A549 treated with Hydrocortisone at 1 μM for 4 hours (cell line): ENCODE measurements around the gene TCF19. TPM values are rescaled to one million over a fixed set of nuclear protein-coding genes. Genes with fewer than 3 reads are reported as not detected.

Source experiments
- total RNA-seq: library from RNA; stranded (reverse); fragments of 200-300 nt; extraction: Qiagen RNA extraction; gene quantifications from 5 replicates; pipeline ENCODE4 v1.2.3, GENCODE V29; 2022

Gene TCF19, protein sequence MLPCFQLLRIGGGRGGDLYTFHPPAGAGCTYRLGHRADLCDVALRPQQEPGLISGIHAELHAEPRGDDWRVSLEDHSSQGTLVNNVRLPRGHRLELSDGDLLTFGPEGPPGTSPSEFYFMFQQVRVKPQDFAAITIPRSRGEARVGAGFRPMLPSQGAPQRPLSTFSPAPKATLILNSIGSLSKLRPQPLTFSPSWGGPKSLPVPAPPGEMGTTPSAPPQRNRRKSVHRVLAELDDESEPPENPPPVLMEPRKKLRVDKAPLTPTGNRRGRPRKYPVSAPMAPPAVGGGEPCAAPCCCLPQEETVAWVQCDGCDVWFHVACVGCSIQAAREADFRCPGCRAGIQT
- 13.7 to 14.9 TPM (median 14.4 TPM) in 5 replicates for total RNA-seq

GRCh38 chr6:31158140-31158862 lies at the start of gene TCF19:
Gene TCF19, plus strand, starts transcription at chr6:31158589. Its CDS starts 881 bp downstream, at chr6:31159470.

GRCh38 chr6:31112478-31112877 lies 45.9 kb upstream of the TCF19 start, which contains the start of gene C6orf15:
Gene C6orf15, minus strand, starts transcription at chr6:31112575. Its CDS starts 20 bp downstream, at chr6:31112555.

DNA sequence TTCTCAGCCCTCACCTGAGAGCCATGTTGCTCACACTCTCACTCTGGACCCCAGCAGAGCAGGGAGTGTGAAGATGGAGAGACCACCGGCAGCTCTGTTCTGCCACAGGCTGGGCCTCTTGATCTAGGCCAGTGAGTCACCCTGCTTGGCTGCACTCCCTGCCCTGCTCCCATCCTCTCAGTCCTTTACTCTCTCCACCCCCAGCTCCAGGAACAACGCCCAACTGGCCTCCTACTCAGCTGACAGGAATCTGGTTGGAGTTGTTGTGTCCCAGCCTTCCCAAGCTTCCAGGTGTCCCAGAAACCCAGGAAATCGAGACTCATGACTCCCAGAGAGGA lies 43.9 kb upstream of the TCF19 start, which contains the start of gene PSORS1C1:
TSS of gene PSORS1C1 (plus strand) at position 260 of the 338 bp plus-strand sequence. CDS start 14,833 bp downstream, outside the sequence.

DNA sequence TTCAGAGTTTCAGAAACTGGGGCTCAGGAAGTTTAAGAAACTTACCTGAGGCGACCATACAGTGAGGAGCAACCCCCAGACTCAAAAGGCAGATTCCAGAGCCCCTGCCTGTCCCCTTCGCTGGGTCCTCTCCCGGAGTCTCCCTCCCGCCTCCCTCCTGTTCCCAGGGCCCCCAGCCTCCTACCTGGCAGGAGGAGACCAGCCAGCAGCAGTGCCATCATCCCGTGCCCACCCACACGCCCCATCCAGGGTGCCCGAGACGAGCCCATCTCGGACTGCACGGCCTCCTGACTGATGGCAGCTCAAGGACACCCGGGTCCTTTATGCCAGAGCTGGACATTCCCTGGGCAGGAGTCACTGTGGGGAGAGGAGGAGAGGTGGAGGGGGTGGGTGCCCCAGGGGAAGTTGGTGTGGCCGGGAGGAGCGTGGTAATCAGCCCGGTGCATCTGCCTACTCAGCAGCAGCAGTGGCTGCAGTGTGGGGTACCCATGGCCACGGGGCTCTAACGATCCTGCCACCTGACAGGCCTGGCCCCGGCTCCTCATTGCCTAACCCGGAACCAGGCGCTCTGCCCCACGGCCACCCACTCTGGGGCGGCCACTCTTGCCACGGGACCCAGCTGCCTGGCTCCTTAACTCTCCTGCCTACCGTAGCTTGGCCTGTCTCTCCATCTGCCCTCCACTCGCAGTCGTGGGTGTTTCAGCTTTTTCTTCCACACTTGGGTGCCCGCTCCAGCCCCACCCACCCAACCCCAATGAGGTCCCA lies 38.1 kb upstream of the TCF19 start, which contains the start of gene CDSN:
TSS of gene CDSN (minus strand) at position 296 of the 765 bp plus-strand sequence. CDS start at position 269, 27 bp downstream.

DNA sequence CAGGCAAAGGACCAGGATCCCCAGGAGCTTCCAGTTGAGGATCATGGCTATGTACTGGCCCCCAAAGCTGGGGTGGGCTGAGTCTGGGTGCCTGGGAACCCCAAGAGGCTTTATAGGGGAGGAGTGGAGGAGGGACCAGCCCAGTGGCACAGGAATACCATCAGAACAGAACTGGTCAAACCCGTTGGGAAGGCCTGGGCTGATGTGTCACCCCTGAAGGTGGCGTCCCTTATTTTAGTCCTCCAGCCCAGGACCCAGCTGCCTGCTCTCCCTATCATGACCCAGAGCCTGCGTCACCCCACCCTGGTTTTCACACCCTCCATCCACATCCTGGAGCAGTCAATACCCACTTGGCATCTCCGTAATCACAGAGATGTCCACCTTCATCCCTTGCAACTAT lies 19.4 kb upstream of the TCF19 start, which contains the start of gene PSORS1C2:
TSS of gene PSORS1C2 (minus strand) at position 85 of the 400 bp plus-strand sequence. CDS start at position 45, 40 bp downstream.

GRCh38 chr6:31157513-31158139 lies 763 bp upstream of the TCF19 start, which contains the start of gene CCHCR1:
Gene CCHCR1, minus strand, starts transcription at chr6:31157802. Its CDS starts 202 bp downstream, at chr6:31157600.

DNA sequence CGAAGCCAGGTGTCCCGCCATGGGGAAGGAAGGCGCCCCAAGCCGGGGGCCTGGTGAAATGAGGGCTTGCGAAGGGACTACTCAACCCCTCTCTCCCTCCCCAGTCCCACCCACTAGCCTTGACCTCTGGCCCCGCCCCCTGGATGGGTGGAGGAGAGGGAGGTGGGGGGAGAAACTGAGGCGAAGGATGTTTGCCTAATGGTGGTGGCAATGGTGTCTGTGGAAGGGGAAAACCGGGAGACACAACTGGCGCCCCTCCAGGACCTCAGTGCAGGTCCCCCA lies 12.2 kb downstream of the TCF19 start, which contains the start of gene POU5F1:
TSS of gene POU5F1 (minus strand) at position 83 of the 282 bp plus-strand sequence. CDS start at position 21, 62 bp downstream.

Other genes starting within 250 kb of the TCF19 start
- 13.5 to 16.5 TPM (median 14.8 TPM) in 5 replicates for gene VARS2, start 244.4 kb upstream of the TCF19 start, total RNA-seq
- not detected in 5 replicates for gene SFTA2, start 226.4 kb upstream of the TCF19 start, total RNA-seq
- 0.07 to 0.15 TPM (median 0.12 TPM) in 5 replicates for gene MUCL3, start 217.6 kb upstream of the TCF19 start, total RNA-seq
- 0.02 TPM in 1 of 5 replicates, not detected in the others for gene MUC21, start 174.9 kb upstream of the TCF19 start, total RNA-seq
- gene MUC22, start 148.1 kb upstream of the TCF19 start, total RNA-seq = 0.01 to 0.03 TPM (median 0.02 TPM) in 4 of 5 replicates, not detected in the other
- 0.09 TPM in 1 of 5 replicates, not detected in the others for gene C6orf15, start 46.0 kb upstream of the TCF19 start, total RNA-seq
- 3.2 to 6.3 TPM (median 4.4 TPM) in 5 replicates for gene PSORS1C1, start 43.8 kb upstream of the TCF19 start, total RNA-seq
- gene CDSN, start 38.1 kb upstream of the TCF19 start, total RNA-seq = 0.05 to 0.07 TPM in 2 of 5 replicates, not detected in the others
- gene PSORS1C2, start 19.5 kb upstream of the TCF19 start, total RNA-seq = 0.09 TPM in 1 of 5 replicates, not detected in the others
- 7.0 to 8.0 TPM (median 7.7 TPM) in 5 replicates for gene CCHCR1, start 787 bp upstream of the TCF19 start, total RNA-seq
- 10.0 to 17.0 TPM (median 11.3 TPM) in 5 replicates for gene POU5F1, start 12.1 kb downstream of the TCF19 start, total RNA-seq
- 46.3 to 55.2 TPM (median 49.3 TPM) in 5 replicates for gene HLA-C, start 113.5 kb downstream of the TCF19 start, total RNA-seq
- gene HLA-B, start 198.6 kb downstream of the TCF19 start, total RNA-seq = 24.9 to 35.0 TPM (median 28.2 TPM) in 5 replicates
- 27.8 to 29.9 TPM (median 29.8 TPM) in 5 replicates for gene MICA, start 245.0 kb downstream of the TCF19 start, total RNA-seq